H1 (cell line): ENCODE measurements around the gene DNM1L. TPM values are rescaled to one million over a fixed set of nuclear protein-coding genes. Genes with fewer than 3 reads are reported as not detected.

Source experiments
- CBX8 ChIP-seq: fragments of 300-800, 300-1000 bp; sonication (generic); IDR thresholded peaks from 2 replicates; pipeline ENCODE4 v1.7.1; 2016; ENCODE audit warnings: low read depth, low read length, borderline replicate concordance
- CHD2 ChIP-seq: IDR thresholded peaks from 2 replicates; pipeline ENCODE4 v1.6.1; 2012; ENCODE audit warnings: low read length, improper control_type of control experiment
- CTBP2 ChIP-seq: IDR thresholded peaks from 2 replicates; pipeline ENCODE4 v1.7.0; 2011; ENCODE audit warnings: borderline replicate concordance, mild to moderate bottlenecking, moderate library complexity, mixed read lengths, low read length; ENCODE audit not compliant: insufficient read depth, insufficient read length
- EGR1 ChIP-seq: IDR thresholded peaks from 2 replicates; pipeline ENCODE4 v1.6.1; 2011; ENCODE audit warnings: low read depth, low read length, borderline replicate concordance
- FOSL1 ChIP-seq: IDR thresholded peaks from 2 replicates; pipeline ENCODE4 v1.6.1; 2011; ENCODE audit warnings: mild to moderate bottlenecking, low read depth, low read length, moderate library complexity; ENCODE audit not compliant: insufficient read depth
- GTF2F1 ChIP-seq: IDR thresholded peaks from 2 replicates; pipeline ENCODE4 v1.6.1; 2012; ENCODE audit warnings: low read depth, low read length, improper control_type of control experiment, borderline replicate concordance
- JUND ChIP-seq: IDR thresholded peaks from 2 replicates; pipeline ENCODE4 v1.6.1; 2011; ENCODE audit warnings: mild to moderate bottlenecking, improper control_type of control experiment, low read length
- MAFK ChIP-seq: IDR thresholded peaks from 2 replicates; pipeline ENCODE4 v1.6.1; 2012; ENCODE audit warnings: low read depth, mild to moderate bottlenecking, improper control_type of control experiment, low read length
- POLR2A ChIP-seq, 2 experiments: IDR thresholded peaks; 1 replicate in 1 of 2; 2 replicates in 1 of 2; pipeline ENCODE4 v1.6.1; 2011; ENCODE audit warnings: low read depth in 2 of 2, low read length in 2 of 2, mild to moderate bottlenecking in 2 of 2; ENCODE audit errors: control extremely low read depth in 1 of 2
- RAD21 ChIP-seq, 2 experiments: IDR thresholded peaks in 1 of 2; conservative IDR thresholded peaks in 1 of 2; 2 replicates each; pipeline ENCODE4 v1.6.1; 2011; ENCODE audit warnings: low read depth in 2 of 2, low read length in 2 of 2, improper control_type of control experiment in 1 of 2, inconsistent platforms in 1 of 2, mild to moderate bottlenecking in 1 of 2, moderate library complexity in 1 of 2
- YY1 ChIP-seq: IDR thresholded peaks from 2 replicates; pipeline ENCODE4 v1.6.1; 2011; ENCODE audit warnings: low read depth, mild to moderate bottlenecking, low read length
- polyA plus RNA-seq, 7 experiments: library from polyadenylated mRNA; depleted of rRNA in 3 of 7; stranded (reverse) in 5 of 7; unstranded in 2 of 7; fragments of >200 nt in 5 of 7; fragments of 200-250 nt in 2 of 7; gene quantifications; 1 replicate in 5 of 7; 2 replicates in 1 of 7; 4 replicates in 1 of 7; pipeline versions ENCODE4 v1.2.1 to v1.2.3, GENCODE V29; 2011 to 2013; ENCODE audit warnings: missing spikeins in 2 of 7, mixed read lengths in 2 of 7
- total RNA-seq: library from RNA; stranded (reverse); fragmentation: NEBNext Ultra II Directional; extraction: Animal tissue kit (Norgen Biotek cat#: 25700); gene quantifications from 2 replicates; pipeline ENCODE4 v1.2.1, GENCODE V29; 2021
- TF ChIP-seq, protein P1 (sequence below): fragments of 300-600 bp; sonication (generic); IDR thresholded peaks from 2 replicates; pipeline ENCODE4 v1.7.1; 2012; ENCODE audit warnings: low read length, moderate library complexity, mild to moderate bottlenecking, inconsistent platforms; ENCODE audit not compliant: insufficient replicate concordance

Gene DNM1L
- total and polyA plus RNA-seq, 2 of the 8 experiments (the other 6 are each of a cell fraction or from before 2014, with no cell fraction given): 23.7 to 93.9 TPM

DNA sequence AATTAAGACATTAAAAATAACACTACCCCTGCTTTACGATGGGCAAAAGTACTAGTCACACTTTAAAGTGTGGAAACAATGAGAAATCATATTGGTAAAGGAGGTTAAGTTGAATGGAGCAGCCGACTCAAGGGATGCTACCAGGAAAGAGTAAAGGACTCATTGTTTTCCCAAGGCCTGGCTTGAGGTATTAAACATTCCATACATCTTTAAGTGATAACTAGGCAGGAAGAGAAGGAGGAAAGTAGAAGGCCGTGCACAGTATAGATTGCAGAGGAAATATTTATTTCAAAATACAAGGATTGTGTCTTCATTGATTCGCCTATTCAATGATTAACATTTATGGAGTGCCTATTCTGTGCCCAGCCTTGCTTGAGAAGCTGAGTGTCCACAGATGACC is 97.2 kb downstream of the DNM1L start (continued):
- TF ChIP-seq, protein P1, sequence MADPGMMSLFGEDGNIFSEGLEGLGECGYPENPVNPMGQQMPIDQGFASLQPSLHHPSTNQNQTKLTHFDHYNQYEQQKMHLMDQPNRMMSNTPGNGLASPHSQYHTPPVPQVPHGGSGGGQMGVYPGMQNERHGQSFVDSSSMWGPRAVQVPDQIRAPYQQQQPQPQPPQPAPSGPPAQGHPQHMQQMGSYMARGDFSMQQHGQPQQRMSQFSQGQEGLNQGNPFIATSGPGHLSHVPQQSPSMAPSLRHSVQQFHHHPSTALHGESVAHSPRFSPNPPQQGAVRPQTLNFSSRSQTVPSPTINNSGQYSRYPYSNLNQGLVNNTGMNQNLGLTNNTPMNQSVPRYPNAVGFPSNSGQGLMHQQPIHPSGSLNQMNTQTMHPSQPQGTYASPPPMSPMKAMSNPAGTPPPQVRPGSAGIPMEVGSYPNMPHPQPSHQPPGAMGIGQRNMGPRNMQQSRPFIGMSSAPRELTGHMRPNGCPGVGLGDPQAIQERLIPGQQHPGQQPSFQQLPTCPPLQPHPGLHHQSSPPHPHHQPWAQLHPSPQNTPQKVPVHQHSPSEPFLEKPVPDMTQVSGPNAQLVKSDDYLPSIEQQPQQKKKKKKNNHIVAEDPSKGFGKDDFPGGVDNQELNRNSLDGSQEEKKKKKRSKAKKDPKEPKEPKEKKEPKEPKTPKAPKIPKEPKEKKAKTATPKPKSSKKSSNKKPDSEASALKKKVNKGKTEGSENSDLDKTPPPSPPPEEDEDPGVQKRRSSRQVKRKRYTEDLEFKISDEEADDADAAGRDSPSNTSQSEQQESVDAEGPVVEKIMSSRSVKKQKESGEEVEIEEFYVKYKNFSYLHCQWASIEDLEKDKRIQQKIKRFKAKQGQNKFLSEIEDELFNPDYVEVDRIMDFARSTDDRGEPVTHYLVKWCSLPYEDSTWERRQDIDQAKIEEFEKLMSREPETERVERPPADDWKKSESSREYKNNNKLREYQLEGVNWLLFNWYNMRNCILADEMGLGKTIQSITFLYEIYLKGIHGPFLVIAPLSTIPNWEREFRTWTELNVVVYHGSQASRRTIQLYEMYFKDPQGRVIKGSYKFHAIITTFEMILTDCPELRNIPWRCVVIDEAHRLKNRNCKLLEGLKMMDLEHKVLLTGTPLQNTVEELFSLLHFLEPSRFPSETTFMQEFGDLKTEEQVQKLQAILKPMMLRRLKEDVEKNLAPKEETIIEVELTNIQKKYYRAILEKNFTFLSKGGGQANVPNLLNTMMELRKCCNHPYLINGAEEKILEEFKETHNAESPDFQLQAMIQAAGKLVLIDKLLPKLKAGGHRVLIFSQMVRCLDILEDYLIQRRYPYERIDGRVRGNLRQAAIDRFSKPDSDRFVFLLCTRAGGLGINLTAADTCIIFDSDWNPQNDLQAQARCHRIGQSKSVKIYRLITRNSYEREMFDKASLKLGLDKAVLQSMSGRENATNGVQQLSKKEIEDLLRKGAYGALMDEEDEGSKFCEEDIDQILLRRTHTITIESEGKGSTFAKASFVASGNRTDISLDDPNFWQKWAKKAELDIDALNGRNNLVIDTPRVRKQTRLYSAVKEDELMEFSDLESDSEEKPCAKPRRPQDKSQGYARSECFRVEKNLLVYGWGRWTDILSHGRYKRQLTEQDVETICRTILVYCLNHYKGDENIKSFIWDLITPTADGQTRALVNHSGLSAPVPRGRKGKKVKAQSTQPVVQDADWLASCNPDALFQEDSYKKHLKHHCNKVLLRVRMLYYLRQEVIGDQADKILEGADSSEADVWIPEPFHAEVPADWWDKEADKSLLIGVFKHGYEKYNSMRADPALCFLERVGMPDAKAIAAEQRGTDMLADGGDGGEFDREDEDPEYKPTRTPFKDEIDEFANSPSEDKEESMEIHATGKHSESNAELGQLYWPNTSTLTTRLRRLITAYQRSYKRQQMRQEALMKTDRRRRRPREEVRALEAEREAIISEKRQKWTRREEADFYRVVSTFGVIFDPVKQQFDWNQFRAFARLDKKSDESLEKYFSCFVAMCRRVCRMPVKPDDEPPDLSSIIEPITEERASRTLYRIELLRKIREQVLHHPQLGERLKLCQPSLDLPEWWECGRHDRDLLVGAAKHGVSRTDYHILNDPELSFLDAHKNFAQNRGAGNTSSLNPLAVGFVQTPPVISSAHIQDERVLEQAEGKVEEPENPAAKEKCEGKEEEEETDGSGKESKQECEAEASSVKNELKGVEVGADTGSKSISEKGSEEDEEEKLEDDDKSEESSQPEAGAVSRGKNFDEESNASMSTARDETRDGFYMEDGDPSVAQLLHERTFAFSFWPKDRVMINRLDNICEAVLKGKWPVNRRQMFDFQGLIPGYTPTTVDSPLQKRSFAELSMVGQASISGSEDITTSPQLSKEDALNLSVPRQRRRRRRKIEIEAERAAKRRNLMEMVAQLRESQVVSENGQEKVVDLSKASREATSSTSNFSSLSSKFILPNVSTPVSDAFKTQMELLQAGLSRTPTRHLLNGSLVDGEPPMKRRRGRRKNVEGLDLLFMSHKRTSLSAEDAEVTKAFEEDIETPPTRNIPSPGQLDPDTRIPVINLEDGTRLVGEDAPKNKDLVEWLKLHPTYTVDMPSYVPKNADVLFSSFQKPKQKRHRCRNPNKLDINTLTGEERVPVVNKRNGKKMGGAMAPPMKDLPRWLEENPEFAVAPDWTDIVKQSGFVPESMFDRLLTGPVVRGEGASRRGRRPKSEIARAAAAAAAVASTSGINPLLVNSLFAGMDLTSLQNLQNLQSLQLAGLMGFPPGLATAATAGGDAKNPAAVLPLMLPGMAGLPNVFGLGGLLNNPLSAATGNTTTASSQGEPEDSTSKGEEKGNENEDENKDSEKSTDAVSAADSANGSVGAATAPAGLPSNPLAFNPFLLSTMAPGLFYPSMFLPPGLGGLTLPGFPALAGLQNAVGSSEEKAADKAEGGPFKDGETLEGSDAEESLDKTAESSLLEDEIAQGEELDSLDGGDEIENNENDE: no peak
- no peak for TF ChIP-seq CBX8
- TF ChIP-seq CTBP2: no peak
- no peak for TF ChIP-seq YY1
- TF ChIP-seq RAD21 (IDR thresholded peaks at IDR 0.05 in 1 of 2, conservative IDR thresholded peaks at IDR 0.05 in 1 of 2; ENCODE audit: low read depth in 2 of 2, low read length in 2 of 2): no peak
- TF ChIP-seq CHD2: no peak
- no peak for TF ChIP-seq FOSL1
- TF ChIP-seq MAFK: no peak
- TF ChIP-seq JUND: no peak
- no peak for TF ChIP-seq GTF2F1
- TF ChIP-seq EGR1: no peak
- TF ChIP-seq POLR2A (IDR thresholded peaks at IDR 0.05; ENCODE audit: control extremely low read depth in 1 of 2, low read depth in 2 of 2, low read length in 2 of 2): no peak
